Stimulated activated CD4-positive, alpha-beta T cell treated with anti-CD3 and anti-CD28 coated beads, Interleukin-2, amount 100 ng/mL, for 24 hours (primary cell): ENCODE results near the gene SHMT2.

Source experiments
- DNase-seq, 2 donors: peaks; one replicate each; pipeline ENCODE4 v3.0.0-alpha.2; 2020

SHMT2 gene

GRCh38 chr12:57241402-57242310 is 12.1 kb downstream of the SHMT2 start:
- DNase-seq: no peak

- DNase-seq: no peak
Measured at GRCh38 chr12:57242329-57242690, 12.8 kb downstream of the SHMT2 start.

- DNase-seq: peak; percentile 78 to 82
Measured at GRCh38 chr12:57242691-57243454, 13.4 kb downstream of the SHMT2 start.

- peak; percentile 86 to 92 for DNase-seq
Measured at GRCh38 chr12:57243521-57244311, 14.2 kb downstream of the SHMT2 start.

- DNase-seq: no peak
Measured at GRCh38 chr12:57244312-57244696, 14.8 kb downstream of the SHMT2 start.

- DNase-seq: no peak
Measured at GRCh38 chr12:57247041-57247440, 17.5 kb downstream of the SHMT2 start.

- no peak for DNase-seq
Measured at GRCh38 chr12:57248934-57249742, 19.6 kb downstream of the SHMT2 start.

- no peak for DNase-seq
Measured at GRCh38 chr12:57250541-57250940, 21.0 kb downstream of the SHMT2 start.

- DNase-seq: no peak
Measured at GRCh38 chr12:57250956-57251355, 21.4 kb downstream of the SHMT2 start, which contains the start of gene STAC3. STAC3 (minus strand) TSS chr12:57251187; CDS start chr12:57249636, 1,551 bp downstream.

GRCh38 chr12:57254506-57255280 is 25.2 kb downstream of the SHMT2 start:
- no peak for DNase-seq

GRCh38 chr12:57255916-57256315 is 26.4 kb downstream of the SHMT2 start:
- no peak for DNase-seq

- DNase-seq: no peak
Measured at GRCh38 chr12:57258977-57259970, 29.8 kb downstream of the SHMT2 start.

GRCh38 chr12:57260366-57260765 is 30.9 kb downstream of the SHMT2 start:
- DNase-seq: no peak

GRCh38 chr12:57261428-57261865 is 31.9 kb downstream of the SHMT2 start:
- no peak for DNase-seq

GRCh38 chr12:57262126-57262822 is 32.8 kb downstream of the SHMT2 start:
- DNase-seq: no peak

GRCh38 chr12:57263096-57263495 is 33.6 kb downstream of the SHMT2 start:
- DNase-seq: no peak

- no peak for DNase-seq
Measured at GRCh38 chr12:57266681-57267080, 37.2 kb downstream of the SHMT2 start.

GRCh38 chr12:57268264-57268663 is 38.8 kb downstream of the SHMT2 start:
- peak in 1 of 2 donors; percentile 37 for DNase-seq

GRCh38 chr12:57270966-57271470 is 41.5 kb downstream of the SHMT2 start:
- DNase-seq: no peak
